CD8-positive, alpha-beta memory T cell (primary cell): ENCODE measurements around the gene NPAS2. TPM values are rescaled to one million over a fixed set of nuclear protein-coding genes. Genes with fewer than 3 reads are reported as not detected.

Experiments used
- CTCF ChIA-PET: fragments of 350-600 bp; sonication (Branson Sonifier 250); formaldehyde crosslinking; loops from one replicate; lab custom pipeline; 2021; ENCODE audit warnings: antibody characterized with exemption; lab: Charles Lee
- POLR2A ChIA-PET: fragments of 350-600 bp; sonication (Branson Sonifier 250); formaldehyde crosslinking; loops from one replicate; lab custom pipeline; 2021; ENCODE audit warnings: antibody characterized with exemption; lab: Charles Lee
- DNase-seq, 5 donors: peaks; one replicate each; pipeline versions ENCODE4 v3.0.0 to v3.0.0-alpha.2; 2020 to 2022; ENCODE audit warnings: mixed read lengths in 1 of 5
- H3K27ac ChIP-seq: one replicate; pipeline ENCODE4 v1.7.0; 2013; ENCODE audit warnings: low read depth, mild to moderate bottlenecking, low read length, moderate library complexity
- H3K27me3 ChIP-seq: 2 replicates; pipeline ENCODE4 v1.7.0; 2013; ENCODE audit warnings: low read length, mild to moderate bottlenecking; ENCODE audit not compliant: insufficient read depth, poor library complexity, severe bottlenecking
- H3K36me3 ChIP-seq: 2 replicates; pipeline ENCODE4 v1.7.0; 2013; ENCODE audit warnings: mild to moderate bottlenecking, low read length, moderate library complexity; ENCODE audit not compliant: insufficient read depth
- H3K4me1 ChIP-seq: 2 replicates; pipeline ENCODE4 v1.7.0; 2013; ENCODE audit warnings: mild to moderate bottlenecking, low read length, moderate library complexity; ENCODE audit not compliant: insufficient read depth
- H3K4me3 ChIP-seq: 2 replicates; pipeline ENCODE4 v1.7.0; 2013; ENCODE audit warnings: mild to moderate bottlenecking, low read length
- H3K9me3 ChIP-seq: 2 replicates; pipeline ENCODE4 v1.7.0; 2013; ENCODE audit warnings: mild to moderate bottlenecking, low read length
- H3K27ac Mint-ChIP-seq, 8 donors: one replicate each; pipeline ENCODE4 v1.8.0; 2020 to 2021; ENCODE audit warnings: mixed read lengths in 8 of 8, mild to moderate bottlenecking in 6 of 8, inconsistent platforms in 3 of 8, moderate library complexity in 3 of 8
- H3K27me3 Mint-ChIP-seq, 2 donors: one replicate each; pipeline ENCODE4 v1.8.0; 2020 to 2021; ENCODE audit warnings: mixed read lengths in 2 of 2, mild to moderate bottlenecking in 1 of 2, moderate library complexity in 1 of 2
- H3K36me3 Mint-ChIP-seq, 3 donors: one replicate each; pipeline ENCODE4 v1.8.0; 2020 to 2021; ENCODE audit warnings: mixed read lengths in 3 of 3, inconsistent platforms in 1 of 3, mild to moderate bottlenecking in 1 of 3
- H3K4me1 Mint-ChIP-seq, 3 donors: one replicate each; pipeline ENCODE4 v1.8.0; 2020 to 2021; ENCODE audit warnings: mixed read lengths in 3 of 3, inconsistent platforms in 1 of 3, mild to moderate bottlenecking in 1 of 3
- H3K4me3 Mint-ChIP-seq, 7 donors: one replicate each; pipeline ENCODE4 v1.8.0; 2020 to 2021; ENCODE audit warnings: mixed read lengths in 7 of 7, mild to moderate bottlenecking in 6 of 7, moderate library complexity in 4 of 7, inconsistent platforms in 2 of 7
- H3K9me3 Mint-ChIP-seq, 5 donors: one replicate each; pipeline ENCODE4 v1.8.0; 2020 to 2022; ENCODE audit warnings: mixed read lengths in 5 of 5, mild to moderate bottlenecking in 3 of 5, moderate library complexity in 2 of 5, inconsistent platforms in 1 of 5
- polyA plus RNA-seq: library from polyadenylated mRNA; unstranded; fragments of 300-500 nt; fragmentation: Illumina TruSeq; gene quantifications from one replicate; pipeline ENCODE4 v1.2.3, GENCODE V29; 2021
- total RNA-seq, 2 experiments: library from RNA; stranded (reverse); gene quantifications; one replicate each; pipeline ENCODE4 v1.2.3, GENCODE V29; 2021

The NPAS2 gene
- total and polyA plus RNA-seq, 3 experiments from 2014 or later, result 0.75 to 1.8 (median 1.1) TPM

GRCh38 chr2:100938031-100939026, 118.4 kb downstream of the NPAS2 start:
- POLR2A ChIA-PET, result no interaction called here
- H3K27me3 ChIP-seq, result no peaks in the 10 kb centered on the region
- DNase-seq, result no peak
- H3K9me3 ChIP-seq, result no peaks in the 10 kb centered on the region
- Mint-ChIP-seq H3K9me3 (no peaks in the 10 kb centered on the region), H3K27me3 (peaks cover 8 to 10% of the 10 kb centered on the region in 2 donors), H3K4me1 (peaks cover 14 to 22% (median 18%) of the 10 kb centered on the region in 3 donors), H3K27ac (peak overlapping the region in 1 of 8 donors; percentile 93), H3K4me3 (no peak overlapping the region), H3K36me3 (no peaks in the 10 kb centered on the region)
- H3K27ac ChIP-seq, result no peak overlapping the region
- H3K36me3 ChIP-seq, result no peaks in the 10 kb centered on the region
- no peak overlapping the region for H3K4me3 ChIP-seq
- CTCF ChIA-PET, result no interaction called here
- peaks cover 18% of the 10 kb centered on the region for H3K4me1 ChIP-seq

- Histone ChIP-seq H3K27me3 (no peaks in the 10 kb centered on the region), H3K27ac (no peak overlapping the region), H3K4me3 (no peak overlapping the region), H3K9me3 (no peaks in the 10 kb centered on the region), H3K36me3 (no peaks in the 10 kb centered on the region), H3K4me1 (peaks cover 18% of the 10 kb centered on the region)
- H3K4me3 Mint-ChIP-seq, result no peak overlapping the region
- H3K4me1 Mint-ChIP-seq, result peaks cover 14 to 22% (median 18%) of the 10 kb centered on the region in 3 donors
- H3K36me3 Mint-ChIP-seq, result no peaks in the 10 kb centered on the region
- no peaks in the 10 kb centered on the region for H3K9me3 Mint-ChIP-seq
- POLR2A ChIA-PET, result no interaction called here
- peaks cover 8 to 10% of the 10 kb centered on the region in 2 donors for H3K27me3 Mint-ChIP-seq
- no peak for DNase-seq
- peak overlapping the region in 2 of 8 donors; percentile 35 to 40 for H3K27ac Mint-ChIP-seq
- CTCF ChIA-PET, result no interaction called here
Observed at GRCh38 chr2:100939445-100939844, 119.5 kb downstream of the NPAS2 start.

- Mint-ChIP-seq H3K27ac (no peak overlapping the region), H3K4me1 (peaks cover 14 to 22% (median 18%) of the 10 kb centered on the region in 3 donors), H3K4me3 (peak overlapping the region in 4 of 7 donors; percentile 8 to 79 (median 60)), H3K9me3 (no peaks in the 10 kb centered on the region), H3K27me3 (peaks cover 10% of the 10 kb centered on the region in 2 donors), H3K36me3 (no peaks in the 10 kb centered on the region)
- H3K36me3 ChIP-seq, result no peaks in the 10 kb centered on the region
- peaks cover 18% of the 10 kb centered on the region for H3K4me1 ChIP-seq
- no peak for DNase-seq
- H3K9me3 ChIP-seq, result no peaks in the 10 kb centered on the region
- H3K4me3 ChIP-seq, result no peak overlapping the region
- no peak overlapping the region for H3K27ac ChIP-seq
- CTCF ChIA-PET, result no interaction called here
- POLR2A ChIA-PET, result no interaction called here
- H3K27me3 ChIP-seq, result no peaks in the 10 kb centered on the region
Observed at GRCh38 chr2:100940240-100940639, 120.3 kb downstream of the NPAS2 start.

- Mint-ChIP-seq H3K9me3 (no peaks in the 10 kb centered on the region), H3K27me3 (peaks cover 9 to 13% of the 10 kb centered on the region in 2 donors), H3K4me3 (peak overlapping the region; percentile 53 to 86 (median 76)), H3K36me3 (no peaks in the 10 kb centered on the region), H3K27ac (peak overlapping the region in 7 of 8 donors; percentile 18 to 87 (median 67)), H3K4me1 (peaks cover 14 to 22% (median 18%) of the 10 kb centered on the region in 3 donors)
- no peak for DNase-seq
- Histone ChIP-seq H3K9me3 (no peaks in the 10 kb centered on the region), H3K27me3 (no peaks in the 10 kb centered on the region), H3K27ac (no peak overlapping the region), H3K36me3 (no peaks in the 10 kb centered on the region), H3K4me3 (peak overlapping the region; percentile 45), H3K4me1 (peaks cover 18% of the 10 kb centered on the region)
- ChIA-PET POLR2A (interaction anchor here (0.7 kb wide), 1 partner anchor 633 kb away, joined by 3 read pairs; no protein-coding TSS in a partner anchor), CTCF (interaction anchor here (0.9 kb wide), 1 partner anchor 331 kb away, joined by 3 read pairs; no protein-coding TSS in a partner anchor)
Observed at GRCh38 chr2:100940766-100941645, 121.1 kb downstream of the NPAS2 start.

GRCh38 chr2:100941646-100942240, 121.8 kb downstream of the NPAS2 start:
- H3K27ac Mint-ChIP-seq, result peak overlapping the region in 6 of 8 donors; percentile 18 to 91 (median 40)
- POLR2A ChIA-PET, result no interaction called here
- CTCF ChIA-PET, result no interaction called here

GRCh38 chr2:100944617-100945432, 124.9 kb downstream of the NPAS2 start:
- no peak overlapping the region for H3K4me3 ChIP-seq
- H3K9me3 ChIP-seq, result no peaks in the 10 kb centered on the region
- CTCF ChIA-PET, result no interaction called here
- H3K27me3 ChIP-seq, result no peaks in the 10 kb centered on the region
- no peaks in the 10 kb centered on the region for H3K9me3 Mint-ChIP-seq
- DNase-seq, result no peak
- peaks cover 18% of the 10 kb centered on the region for H3K4me1 ChIP-seq
- H3K27ac ChIP-seq, result no peak overlapping the region
- H3K4me1 Mint-ChIP-seq, result peaks cover 14 to 22% (median 18%) of the 10 kb centered on the region in 3 donors
- POLR2A ChIA-PET, result no interaction called here
- H3K4me3 Mint-ChIP-seq, result no peak overlapping the region
- peak overlapping the region in 1 of 8 donors; percentile 19 for H3K27ac Mint-ChIP-seq
- H3K27me3 Mint-ChIP-seq, result peaks cover 6 to 18% of the 10 kb centered on the region in 2 donors
- no peaks in the 10 kb centered on the region for H3K36me3 Mint-ChIP-seq
- no peaks in the 10 kb centered on the region for H3K36me3 ChIP-seq

More at GRCh38 chr2:100941646-100942240, 121.8 kb downstream of the NPAS2 start:
- H3K4me1 Mint-ChIP-seq, result peaks cover 14 to 22% (median 18%) of the 10 kb centered on the region in 3 donors
- peak overlapping the region; percentile 45 for H3K4me3 ChIP-seq
- H3K36me3 ChIP-seq, result no peaks in the 10 kb centered on the region
- DNase-seq, result no peak
- H3K4me1 ChIP-seq, result peaks cover 18% of the 10 kb centered on the region
- no peaks in the 10 kb centered on the region for H3K36me3 Mint-ChIP-seq
- H3K27ac ChIP-seq, result no peak overlapping the region
- peak overlapping the region; percentile 53 to 86 (median 76) for H3K4me3 Mint-ChIP-seq
- no peaks in the 10 kb centered on the region for H3K9me3 Mint-ChIP-seq
- peaks cover 13 to 14% of the 10 kb centered on the region in 2 donors for H3K27me3 Mint-ChIP-seq
- no peaks in the 10 kb centered on the region for H3K27me3 ChIP-seq
- H3K9me3 ChIP-seq, result no peaks in the 10 kb centered on the region

GRCh38 chr2:100945433-100945740, 125.4 kb downstream of the NPAS2 start:
- H3K27me3 ChIP-seq, result no peaks in the 10 kb centered on the region
- DNase-seq, result no peak
- H3K9me3 ChIP-seq, result no peaks in the 10 kb centered on the region
- H3K4me1 ChIP-seq, result peaks cover 18% of the 10 kb centered on the region
- no peak overlapping the region for H3K27ac ChIP-seq
- Mint-ChIP-seq H3K9me3 (no peaks in the 10 kb centered on the region), H3K4me1 (peaks cover 14 to 20% (median 18%) of the 10 kb centered on the region in 3 donors), H3K27ac (peak overlapping the region in 2 of 8 donors; percentile 6 to 19), H3K36me3 (no peaks in the 10 kb centered on the region), H3K4me3 (no peak overlapping the region), H3K27me3 (peaks cover 6 to 18% of the 10 kb centered on the region in 2 donors)
- no peaks in the 10 kb centered on the region for H3K36me3 ChIP-seq
- ChIA-PET CTCF (interaction anchor here (1.2 kb wide), 1 partner anchor 15 kb away, joined by 3 read pairs; no protein-coding TSS in a partner anchor), POLR2A (no interaction called here)
- H3K4me3 ChIP-seq, result no peak overlapping the region
